GM12878 (cell line): ENCODE measurements around the gene CYBB. TPM values are rescaled to one million over a fixed set of nuclear protein-coding genes. Genes with fewer than 3 reads are reported as not detected.

Experiments
- ATAC-seq: fragments of 200-7000 bp; cut with Tn5 transposase; 3 replicates; pipeline ENCODE4 v1.9.1; 2020; ENCODE audit warnings: mild to moderate bottlenecking, moderate library complexity
- BruUV-seq: library from RNA; stranded (reverse); fragments of 400-500 nt; replicated peaks from 2 replicates; lab custom pipeline; 2021; lab: Mats Ljungman, UMichigan
- CTCF ChIA-PET: fragments of 300-600 bp; sonication (Branson Sonifier 250); formaldehyde crosslinking; extraction: SDS; loops from one replicate; lab custom pipeline; 2021; ENCODE audit warnings: inconsistent platforms; lab: Yijun Ruan, JAX
- POLR2A ChIA-PET: fragments of 350-600 bp; formaldehyde crosslinking; extraction: SDS; loops from one replicate; lab custom pipeline; 2021; ENCODE audit warnings: inconsistent platforms; lab: Charles Lee
- RAD21 ChIA-PET: fragments of 300-600 bp; sonication (Branson Sonifier 250); formaldehyde crosslinking; loops from one replicate; lab custom pipeline; 2023; ENCODE audit warnings: antibody characterized with exemption; ENCODE audit not compliant: unreplicated experiment; lab: Charles Lee
- SMC1A ChIA-PET: fragments of 300-600 bp; sonication (Branson Sonifier 250); formaldehyde crosslinking; loops from one replicate; lab custom pipeline; 2023; ENCODE audit not compliant: unreplicated experiment, uncharacterized antibody; lab: Charles Lee
- DNase-seq: peaks from one replicate; pipeline ENCODE4 v3.0.0-alpha.2; 2011; ENCODE audit warnings: low read depth, low spot score
- FAIRE-seq: peaks from 3 replicates; lab custom pipeline; 2011; peaks lifted over from hg19 to GRCh38; lab: Jason Lieb, UNC
- H2AFZ ChIP-seq: 2 replicates; pipeline ENCODE4 v1.6.0; 2011; ENCODE audit warnings: low read depth, low read length, control low read depth; ENCODE audit not compliant: control insufficient read depth
- H3K27ac ChIP-seq: 2 replicates; pipeline ENCODE4 v1.5.1; 2011; ENCODE audit warnings: control low read depth; ENCODE audit not compliant: control insufficient read depth, insufficient read depth
- H3K27me3 ChIP-seq, 2 experiments: replicated peaks in 1 of 2; 2 replicates each; pipeline versions ENCODE4 v1.6.0 to v1.6.1; 2011; ENCODE audit warnings: low read length in 1 of 2; ENCODE audit not compliant: control insufficient read depth in 2 of 2, insufficient read depth in 2 of 2
- H3K36me3 ChIP-seq, 2 experiments: 2 replicates each; pipeline ENCODE4 v1.5.1; 2011; ENCODE audit warnings: low read length in 1 of 2; ENCODE audit not compliant: control insufficient read depth in 2 of 2, insufficient read depth in 2 of 2
- H3K4me1 ChIP-seq: 2 replicates; pipeline ENCODE4 v1.6.1; 2011; ENCODE audit warnings: mild to moderate bottlenecking, low read length, moderate library complexity, mixed read lengths; ENCODE audit not compliant: control insufficient read depth, insufficient read depth
- H3K4me2 ChIP-seq: 2 replicates; pipeline ENCODE4 v1.6.0; 2011; ENCODE audit warnings: control low read depth; ENCODE audit not compliant: control insufficient read depth, insufficient read depth
- H3K4me3 ChIP-seq: fragments of 200-600 bp; sonication (generic); 2 replicates; pipeline ENCODE4 v1.5.1; 2016
- H3K79me2 ChIP-seq: 2 replicates; pipeline ENCODE4 v1.6.0; 2011; ENCODE audit warnings: low read length; ENCODE audit not compliant: control insufficient read depth, insufficient read depth
- H3K9ac ChIP-seq: 2 replicates; pipeline ENCODE4 v1.8.0; 2011; ENCODE audit warnings: low read length, control low read depth, mixed read lengths; ENCODE audit not compliant: control insufficient read depth, insufficient read depth
- H3K9me3 ChIP-seq: replicated peaks from 3 replicates; pipeline ENCODE4 v1.5.1; 2011; ENCODE audit warnings: mild to moderate bottlenecking, low read length; ENCODE audit not compliant: control insufficient read depth, insufficient read depth
- H4K20me1 ChIP-seq: 2 replicates; pipeline ENCODE4 v1.6.0; 2011; ENCODE audit not compliant: control insufficient read depth, insufficient read depth
- JUND ChIP-seq: IDR thresholded peaks from 2 replicates; pipeline ENCODE4 v1.6.1; 2012; ENCODE audit warnings: low read depth, mild to moderate bottlenecking, low read length, improper control_type of control experiment, moderate library complexity
- KDM1A ChIP-seq: fragments of 200-600 bp; sonication (generic); IDR thresholded peaks from 2 replicates; pipeline ENCODE4 v1.6.1; 2016; ENCODE audit warnings: borderline replicate concordance
- MYB ChIP-seq: fragments of 150-350 bp; IDR thresholded peaks from 2 replicates; pipeline ENCODE4 v1.6.1; 2014; ENCODE audit warnings: mild to moderate bottlenecking, low read depth, low read length, borderline replicate concordance
- SREBF1 ChIP-seq: IDR thresholded peaks from 2 replicates; pipeline ENCODE4 v1.6.1; 2012; ENCODE audit warnings: mild to moderate bottlenecking, low read length
- WRNIP1 ChIP-seq: IDR thresholded peaks from 2 replicates; pipeline ENCODE4 v1.6.1; 2011; ENCODE audit warnings: low read depth, low read length, improper control_type of control experiment, borderline replicate concordance
- ZNF24 ChIP-seq: fragments of 450-650 bp; IDR thresholded peaks from 2 replicates; pipeline ENCODE4 v1.6.1; 2017; ENCODE audit warnings: antibody characterized with exemption, mild to moderate bottlenecking
- in situ Hi-C: fragments of 300-500 bp; cut with MboI; formaldehyde crosslinking; loops from 9 replicates; pipeline ENCODE4 v1.14.3; 2018; ENCODE audit warnings: mixed read lengths
- intact Hi-C: fragments of 100-400 bp; cut with micrococcal nuclease; formaldehyde crosslinking; loops from one replicate; pipeline ENCODE4 v1.14.2; 2022; ENCODE audit not compliant: unreplicated experiment
- polyA plus RNA-seq, 11 experiments: library from polyadenylated mRNA; depleted of rRNA in 4 of 11; unstranded in 6 of 11; stranded (reverse) in 5 of 11; fragments of >200 nt; fragmentation: Nextera tagmentation in 4 of 11; fragmentation: Illumina TruSeq in 1 of 11; extraction: Ambion mirVana in 4 of 11; extraction: Trizol in 1 of 11; gene quantifications; 1 replicate in 1 of 11; 2 replicates in 10 of 11; pipeline versions ENCODE4 v1.2.1 to v1.2.3, GENCODE V29; 2011 to 2016; ENCODE audit warnings: inconsistent platforms in 2 of 11, missing spikeins in 2 of 11, low read depth in 1 of 11
- total RNA-seq, 4 experiments: library from RNA; depleted of rRNA in 3 of 4; stranded (reverse); fragments of >200 nt in 3 of 4; fragmentation: Illumina TruSeq in 1 of 4; extraction: Trizol in 1 of 4; gene quantifications; 2 replicates each; pipeline versions ENCODE4 v1.2.1 to v1.2.3, GENCODE V29; 2013 to 2021

Gene CYBB
- total and polyA plus RNA-seq, 10 of the 15 experiments (the other 5 are each of a cell fraction or from before 2014, with no cell fraction given): 6.2 to 73.9 (median 24.8) TPM

- peak overlapping the region; percentile 3; the same call in 1 of the 2 replicates for H3K4me2 ChIP-seq
- H3K9ac ChIP-seq: no peak overlapping the region
- no peaks in the 10 kb centered on the region for H3K79me2 ChIP-seq
- H3K27me3 ChIP-seq: no peaks in the 10 kb centered on the region
- no peak for TF ChIP-seq MYB
- no peak for TF ChIP-seq SREBF1
- TF ChIP-seq ZNF24: peak; percentile 76
- TF ChIP-seq WRNIP1: no peak
- TF ChIP-seq JUND: no peak
- TF ChIP-seq, all 136 proteins: peak for 1
- Histone ChIP-seq H3K36me3 (no peaks in the 10 kb centered on the region), H3K9me3 (no peaks in the 10 kb centered on the region; the same call in 1 of the 3 replicates), H3K4me3 (no peak overlapping the region), H3K27ac (peak overlapping the region; percentile 33; the same call in 1 of the 2 replicates), H2AFZ (peak overlapping the region; percentile 61; the same call in 1 of the 2 replicates), H3K4me1 (peaks cover 5% of the 10 kb centered on the region; the same call in 1 of the 2 replicates), H4K20me1 (no peaks in the 10 kb centered on the region)
- FAIRE-seq (no peak), ATAC-seq (peak; percentile 69), DNase-seq (no peak)
- SMC1A ChIA-PET: interaction anchor here (0.8 to 5.0 kb wide), 10 partner anchors 9 to 61 kb away, joined by 3 to 40 read pairs (median 13); partner anchors contain the start of gene CYBB
- BruUV-seq: no TSS peak
- intact Hi-C loops (no loop called here), in situ Hi-C loops (no loop called here)
- POLR2A ChIA-PET: interaction anchor here (0.8 to 1.0 kb wide), 3 partner anchors 12 to 22 kb away, joined by 3 read pairs; no protein-coding TSS in a partner anchor
- CTCF ChIA-PET: interaction anchor here (0.7 to 2.9 kb wide), 7 partner anchors 9 to 73 kb away, joined by 3 to 17 read pairs (median 9); partner anchors contain the start of gene CYBB
- RAD21 ChIA-PET: interaction anchor here (0.6 to 3.1 kb wide), 8 partner anchors 8 to 54 kb away, joined by 3 to 26 read pairs (median 6); no protein-coding TSS in a partner anchor
These were observed 16.5 kb upstream of the CYBB start for GRCh38 chrX:37763400-37763799.

- no peak for ATAC-seq
- no peaks in the 10 kb centered on the region for H3K4me1 ChIP-seq
These were observed 14.4 kb upstream of the CYBB start for GRCh38 chrX:37765507-37765906.

More at GRCh38 chrX:37765507-37765906, 14.4 kb upstream of the CYBB start:
- Histone ChIP-seq H3K27ac (no peak overlapping the region), H3K36me3 (no peaks in the 10 kb centered on the region), H3K27me3 (no peaks in the 10 kb centered on the region), H2AFZ (no peak overlapping the region), H3K9ac (no peak overlapping the region), H3K9me3 (no peaks in the 10 kb centered on the region; the same call in 1 of the 3 replicates), H4K20me1 (no peaks in the 10 kb centered on the region), H3K4me2 (no peak overlapping the region), H3K4me3 (no peak overlapping the region), H3K79me2 (no peaks in the 10 kb centered on the region)
- intact Hi-C loops: no loop called here
- in situ Hi-C loops: no loop called here
- SMC1A ChIA-PET: interaction anchor here (1.5 kb wide), 2 partner anchors 12 kb away, joined by 7 to 9 read pairs; no protein-coding TSS in a partner anchor
- CTCF ChIA-PET: interaction anchor here (0.9 to 1.6 kb wide), 3 partner anchors 14 to 20 kb away, joined by 3 to 5 read pairs (median 3); partner anchors contain the start of gene CYBB
- BruUV-seq: no TSS peak
- no peak for TF ChIP-seq KDM1A
- RAD21 ChIA-PET: no interaction called here
- no peak for DNase-seq
- no peak for FAIRE-seq
- POLR2A ChIA-PET: interaction anchor here (1.5 kb wide), 1 partner anchor 11 kb away, joined by 7 read pairs; no protein-coding TSS in a partner anchor
